GM23338 (cell line): ENCODE data around the gene FBXO31. TPM values are rescaled to one million over a fixed set of nuclear protein-coding genes. Genes with fewer than 3 reads are reported as not detected.

Experiments used
- ATAC-seq: fragments of 200-7000 bp; cut with Tn5 transposase; 3 replicates; pipeline ENCODE4 v1.9.1; 2020
- DNase-seq: peaks from one replicate; pipeline ENCODE4 v3.0.0-alpha.2; 2015; ENCODE audit warnings: low spot score
- H2AFZ ChIP-seq: fragments of 200-600 bp; sonication (generic); 2 replicates; pipeline ENCODE4 v1.8.0; 2016; ENCODE audit warnings: antibody characterized with exemption, mild to moderate bottlenecking, moderate library complexity
- H3F3A ChIP-seq: fragments of 200-600 bp; sonication (generic); replicated peaks from 2 replicates; pipeline ENCODE4 v1.8.0; 2017; ENCODE audit warnings: antibody characterized with exemption, mixed run types, low read depth
- H3K27ac ChIP-seq: fragments of 200-600 bp; sonication (generic); 2 replicates; pipeline ENCODE4 v1.6.1; 2016; ENCODE audit warnings: low read depth
- H3K27me3 ChIP-seq: fragments of 200-600 bp; sonication (generic); 2 replicates; pipeline ENCODE4 v1.8.0; 2016; ENCODE audit warnings: mild to moderate bottlenecking, mixed run types, moderate library complexity; ENCODE audit not compliant: insufficient read depth
- H3K36me3 ChIP-seq: fragments of 200-600 bp; sonication (generic); 2 replicates; pipeline ENCODE4 v1.8.0; 2016; ENCODE audit warnings: mild to moderate bottlenecking; ENCODE audit not compliant: insufficient read depth
- H3K4me1 ChIP-seq: fragments of 200-600 bp; sonication (generic); 2 replicates; pipeline ENCODE4 v1.8.0; 2016; ENCODE audit warnings: mild to moderate bottlenecking, moderate library complexity; ENCODE audit not compliant: insufficient read depth
- H3K4me2 ChIP-seq: fragments of 200-600 bp; sonication (generic); 2 replicates; pipeline ENCODE4 v1.7.1; 2017; ENCODE audit warnings: mixed run types
- H3K4me3 ChIP-seq: fragments of 200-600 bp; sonication (generic); 2 replicates; pipeline ENCODE4 v1.6.1; 2016; ENCODE audit warnings: mixed run types
- H3K79me2 ChIP-seq: fragments of 200-600 bp; sonication (generic); replicated peaks from 2 replicates; pipeline ENCODE4 v1.8.0; 2017; ENCODE audit warnings: mild to moderate bottlenecking; ENCODE audit not compliant: insufficient read depth
- H3K9me2 ChIP-seq: fragments of 200-600 bp; sonication (generic); 2 replicates; pipeline ENCODE4 v1.8.0; 2017; ENCODE audit not compliant: insufficient read depth
- H4K20me1 ChIP-seq: fragments of 200-600 bp; sonication (generic); replicated peaks from 2 replicates; pipeline ENCODE4 v1.8.0; 2017; ENCODE audit warnings: mild to moderate bottlenecking; ENCODE audit not compliant: insufficient read depth
- H3K27ac Mint-ChIP-seq: 2 replicates; pipeline ENCODE4 v1.8.0; 2020; ENCODE audit warnings: inconsistent platforms, mild to moderate bottlenecking, moderate library complexity, mixed read lengths
- H3K27me3 Mint-ChIP-seq: 3 replicates; pipeline ENCODE4 v1.8.0; 2022; ENCODE audit warnings: low read depth, mild to moderate bottlenecking, moderate library complexity, mixed read lengths, inconsistent platforms; ENCODE audit not compliant: insufficient read depth, poor library complexity
- H3K36me3 Mint-ChIP-seq: 3 replicates; pipeline ENCODE4 v1.8.0; 2021; ENCODE audit warnings: low read depth, mild to moderate bottlenecking, inconsistent platforms, moderate library complexity, mixed read lengths
- H3K4me1 Mint-ChIP-seq: 3 replicates; pipeline ENCODE4 v1.8.0; 2020; ENCODE audit warnings: mild to moderate bottlenecking, inconsistent platforms, mixed read lengths
- H3K4me3 Mint-ChIP-seq: 3 replicates; pipeline ENCODE4 v1.8.0; 2021; ENCODE audit warnings: moderate library complexity, mild to moderate bottlenecking, inconsistent platforms, mixed read lengths
- H3K9me3 Mint-ChIP-seq: 3 replicates; pipeline ENCODE4 v1.8.0; 2020; ENCODE audit warnings: moderate library complexity, mild to moderate bottlenecking, inconsistent platforms, mixed read lengths
- CREB1 ChIP-seq: fragments of 250-450 bp; sonication (Bioruptor Pico); IDR thresholded peaks from 2 replicates; pipeline ENCODE4 v1.5.0; 2020; ENCODE audit warnings: low read depth, mild to moderate bottlenecking, moderate library complexity
- EZH2 ChIP-seq: fragments of 200-600 bp; sonication (generic); IDR thresholded peaks from one replicate; pipeline ENCODE4 v1.8.0; 2017; ENCODE audit warnings: antibody characterized with exemption, mild to moderate bottlenecking, low read depth; ENCODE audit not compliant: unreplicated experiment
- EZH2phosphoT487 ChIP-seq: fragments of 200-600 bp; sonication (generic); IDR thresholded peaks from one replicate; pipeline ENCODE4 v1.8.1; 2018; ENCODE audit warnings: antibody characterized with exemption; ENCODE audit not compliant: unreplicated experiment
- NANOG ChIP-seq: IDR thresholded peaks from 2 replicates; pipeline ENCODE4 v1.6.1; 2016; ENCODE audit warnings: antibody characterized with exemption, borderline replicate concordance
- POLR2AphosphoS5 ChIP-seq: IDR thresholded peaks from 2 replicates; pipeline ENCODE4 v1.6.1; 2016; ENCODE audit warnings: antibody characterized with exemption, low read depth
- REST ChIP-seq: IDR thresholded peaks from one replicate; pipeline ENCODE4 v1.6.1; 2018; ENCODE audit warnings: antibody characterized with exemption; ENCODE audit not compliant: unreplicated experiment
- STAT1 ChIP-seq: IDR thresholded peaks from one replicate; pipeline ENCODE4 v1.6.1; 2016; ENCODE audit warnings: antibody characterized with exemption; ENCODE audit not compliant: unreplicated experiment
- ZNF114 ChIP-seq: fragments of 250-450 bp; sonication (Bioruptor Pico); IDR thresholded peaks from 2 replicates; pipeline ENCODE4 v1.5.0; 2020; ENCODE audit warnings: mild to moderate bottlenecking, moderate library complexity
- ZNF331 ChIP-seq: fragments of 250-450 bp; sonication (Bioruptor Pico); IDR thresholded peaks from 2 replicates; pipeline ENCODE4 v1.5.0; 2020; ENCODE audit warnings: low read depth, mild to moderate bottlenecking, moderate library complexity
- polyA plus RNA-seq: library from polyadenylated mRNA; unstranded; fragments of >200 nt; fragmentation: Nextera tagmentation; extraction: Ambion mirVana; gene quantifications from 2 replicates; pipeline ENCODE4 v1.2.1, GENCODE V29; 2016
- total RNA-seq: library from RNA; depleted of rRNA; stranded (reverse); fragments of >200 nt; shearing (Covaris generic); gene quantifications from 2 replicates; pipeline ENCODE4 v1.2.3, GENCODE V29; 2014

The FBXO31 gene
- total and polyA plus RNA-seq, 2 experiments from 2014 or later, result 7.0 to 23.8 TPM

GRCh38 chr16:87384162-87384874 lies 742 bp upstream of the FBXO31 start:
- Histone ChIP-seq H3K4me3 (peak overlapping the region; percentile 97), H3K27me3 (no peaks in the 10 kb centered on the region), H3K79me2 (peaks cover 33% of the 10 kb centered on the region), H3K4me1 (peaks cover 21% of the 10 kb centered on the region; the same call in 1 of the 2 replicates), H3K27ac (peak overlapping the region; percentile 95), H3K9me2 (no peaks in the 10 kb centered on the region), H4K20me1 (peaks cover 23% of the 10 kb centered on the region), H3F3A (0 out of 2 replicates have a peak, but pooled peaks cover 10% of the 10 kb centered on the region), H2AFZ (peak overlapping the region; percentile 92), H3K4me2 (peak overlapping the region; percentile 74), H3K36me3 (no peaks in the 10 kb centered on the region)
- DNase-seq (peak; percentile 79), ATAC-seq (peak; percentile 55)
- H3K4me3 Mint-ChIP-seq, result peak overlapping the region; percentile 76
- peaks cover 4% of the 10 kb centered on the region; the same call in 2 of the 3 replicates for H3K9me3 Mint-ChIP-seq
- no peak for TF ChIP-seq ZNF114 (CRISPR knock-in tag)
- peak; percentile 36; the same call in 1 of the 2 replicates for TF ChIP-seq POLR2AphosphoS5
- H3K27ac Mint-ChIP-seq, result 0 out of 2 replicates have a peak overlapping the region, but pooled peaks have one; percentile 56
- peaks cover 25% of the 10 kb centered on the region for H3K27me3 Mint-ChIP-seq
- peaks cover 36% of the 10 kb centered on the region for H3K4me1 Mint-ChIP-seq
- H3K36me3 Mint-ChIP-seq, result peaks cover 2% of the 10 kb centered on the region; the same call in 2 of the 3 replicates

GRCh38 chr16:87382023-87382785 lies 1.4 kb downstream of the FBXO31 start:
- Mint-ChIP-seq H3K9me3 (peaks cover 6% of the 10 kb centered on the region; the same call in 2 of the 3 replicates), H3K27me3 (peaks cover 18% of the 10 kb centered on the region), H3K4me1 (peaks cover 22% of the 10 kb centered on the region), H3K27ac (no peak overlapping the region), H3K4me3 (peak overlapping the region; percentile 80), H3K36me3 (peaks cover 13% of the 10 kb centered on the region; the same call in 2 of the 3 replicates)
- Histone ChIP-seq H3F3A (0 out of 2 replicates have a peak, but pooled peaks cover 10% of the 10 kb centered on the region), H3K4me3 (peak overlapping the region; percentile 97), H3K4me2 (peak overlapping the region; percentile 76), H3K27ac (no peak overlapping the region), H3K79me2 (peaks cover 54% of the 10 kb centered on the region), H4K20me1 (peaks cover 32% of the 10 kb centered on the region), H2AFZ (no peak overlapping the region), H3K36me3 (no peaks in the 10 kb centered on the region; the same call in 1 of the 2 replicates), H3K9me2 (no peaks in the 10 kb centered on the region), H3K4me1 (peaks cover 14% of the 10 kb centered on the region; the same call in 1 of the 2 replicates), H3K27me3 (no peaks in the 10 kb centered on the region)
- ATAC-seq (no peak), DNase-seq (no peak)
- TF ChIP-seq STAT1, result no peak
- no peak for TF ChIP-seq CREB1 (CRISPR knock-in tag)
- TF ChIP-seq ZNF114 (CRISPR knock-in tag), result no peak
- no peak for TF ChIP-seq POLR2AphosphoS5
- no peak for TF ChIP-seq NANOG

- no peak overlapping the region for H3K4me2 ChIP-seq
- peaks cover 7% of the 10 kb centered on the region; the same call in 1 of the 2 replicates for H3K4me1 ChIP-seq
- no peaks in the 10 kb centered on the region; the same call in 1 of the 2 replicates for H3K36me3 ChIP-seq
- H3K27ac Mint-ChIP-seq, result no peak overlapping the region
- peaks cover 6% of the 10 kb centered on the region; the same call in 2 of the 3 replicates for H3K9me3 Mint-ChIP-seq
- peaks cover 68% of the 10 kb centered on the region for H3K79me2 ChIP-seq
- H3K27ac ChIP-seq, result no peak overlapping the region
- H3K9me2 ChIP-seq, result no peaks in the 10 kb centered on the region
- ATAC-seq, result no peak
- 0 out of 2 replicates have a peak, but pooled peaks cover 10% of the 10 kb centered on the region for H3F3A ChIP-seq
- DNase-seq, result no peak
- peak overlapping the region; percentile 22; the same call in 2 of the 3 replicates for H3K4me3 Mint-ChIP-seq
- peaks cover 16% of the 10 kb centered on the region for H3K27me3 Mint-ChIP-seq
- peaks cover 14% of the 10 kb centered on the region for H3K4me1 Mint-ChIP-seq
- H4K20me1 ChIP-seq, result peaks cover 32% of the 10 kb centered on the region
- H3K4me3 ChIP-seq, result no peak overlapping the region
- TF ChIP-seq EZH2 (no peak), EZH2phosphoT487 (no peak), ZNF114 (CRISPR knock-in tag) (no peak), REST (no peak), ZNF331 (CRISPR knock-in tag) (no peak), NANOG (no peak)
- H3K27me3 ChIP-seq, result no peaks in the 10 kb centered on the region
- peaks cover 13% of the 10 kb centered on the region; the same call in 2 of the 3 replicates for H3K36me3 Mint-ChIP-seq
- no peak overlapping the region for H2AFZ ChIP-seq
Measured at GRCh38 chr16:87380881-87381280, 2.7 kb downstream of the FBXO31 start.
